A673 (cell line): ENCODE measurements around the gene STARD10.

Source experiments
- EZH2 ChIP-seq: fragments of 200-600 bp; sonication (generic); IDR thresholded peaks from 2 replicates; pipeline ENCODE4 v1.6.1; 2017; ENCODE audit warnings: borderline replicate concordance, low read depth, mild to moderate bottlenecking, mixed read lengths, antibody characterized with exemption, low read length; ENCODE audit not compliant: poor library complexity, severe bottlenecking
- TF ChIP-seq, protein P1 (sequence below): fragments of 300-800, 200-600 bp; sonication (generic); conservative IDR thresholded peaks from 2 replicates; pipeline ENCODE4 v1.5.1; 2017; ENCODE audit warnings: low read depth, mild to moderate bottlenecking, antibody characterized with exemption, low read length, moderate library complexity, mixed read lengths

- TF ChIP-seq, protein P1, sequence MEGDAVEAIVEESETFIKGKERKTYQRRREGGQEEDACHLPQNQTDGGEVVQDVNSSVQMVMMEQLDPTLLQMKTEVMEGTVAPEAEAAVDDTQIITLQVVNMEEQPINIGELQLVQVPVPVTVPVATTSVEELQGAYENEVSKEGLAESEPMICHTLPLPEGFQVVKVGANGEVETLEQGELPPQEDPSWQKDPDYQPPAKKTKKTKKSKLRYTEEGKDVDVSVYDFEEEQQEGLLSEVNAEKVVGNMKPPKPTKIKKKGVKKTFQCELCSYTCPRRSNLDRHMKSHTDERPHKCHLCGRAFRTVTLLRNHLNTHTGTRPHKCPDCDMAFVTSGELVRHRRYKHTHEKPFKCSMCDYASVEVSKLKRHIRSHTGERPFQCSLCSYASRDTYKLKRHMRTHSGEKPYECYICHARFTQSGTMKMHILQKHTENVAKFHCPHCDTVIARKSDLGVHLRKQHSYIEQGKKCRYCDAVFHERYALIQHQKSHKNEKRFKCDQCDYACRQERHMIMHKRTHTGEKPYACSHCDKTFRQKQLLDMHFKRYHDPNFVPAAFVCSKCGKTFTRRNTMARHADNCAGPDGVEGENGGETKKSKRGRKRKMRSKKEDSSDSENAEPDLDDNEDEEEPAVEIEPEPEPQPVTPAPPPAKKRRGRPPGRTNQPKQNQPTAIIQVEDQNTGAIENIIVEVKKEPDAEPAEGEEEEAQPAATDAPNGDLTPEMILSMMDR, result no peak
- no peak for TF ChIP-seq EZH2
These were observed 23.0 kb downstream of the STARD10 start for GRCh38 chr11:72770799-72771198.
